ENCODE results near the gene AFAP1L1. TPM values are rescaled to one million over a fixed set of nuclear protein-coding genes. Genes with fewer than 3 reads are reported as not detected.

AFAP1L1 gene
- total and polyA plus RNA-seq, 9 of the 15 experiments (the other 6 are each of a cell fraction or from before 2014, with no cell fraction given) = 0.01 to 0.12 (median 0.03) TPM; not detected in 4

DNA sequence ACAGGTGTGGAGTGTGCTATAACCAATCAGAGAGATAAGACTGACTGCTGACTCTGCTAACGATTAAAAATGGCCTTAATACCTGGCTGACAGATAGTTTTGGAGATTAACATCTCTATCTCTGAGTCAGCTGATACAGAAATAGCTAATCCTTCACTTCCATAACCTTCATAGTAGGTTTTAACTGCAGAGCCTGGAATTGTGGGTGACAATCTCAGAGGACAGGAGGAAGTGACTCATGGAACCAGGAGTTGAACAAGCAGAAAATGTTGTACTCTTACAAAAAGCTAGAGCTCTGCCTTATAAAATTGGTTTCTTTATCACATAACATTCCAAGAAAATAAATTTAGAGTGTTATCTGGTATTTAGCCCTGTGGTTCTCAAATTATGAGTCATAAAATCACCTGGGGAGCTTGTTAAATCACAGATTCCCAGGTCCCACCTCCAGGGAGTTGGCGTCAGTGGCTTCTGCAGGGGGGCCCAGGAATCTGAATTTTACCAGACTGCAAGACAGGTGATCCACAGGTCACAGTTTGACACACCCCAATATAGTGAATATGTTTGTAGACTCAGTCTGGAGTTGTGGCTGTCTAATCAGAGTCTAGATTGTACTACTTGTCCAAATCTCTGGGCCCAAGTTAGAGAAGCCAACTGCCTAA lies 44.4 kb upstream of the AFAP1L1 start (continued):
- TF ChIP-seq, protein P1, sequence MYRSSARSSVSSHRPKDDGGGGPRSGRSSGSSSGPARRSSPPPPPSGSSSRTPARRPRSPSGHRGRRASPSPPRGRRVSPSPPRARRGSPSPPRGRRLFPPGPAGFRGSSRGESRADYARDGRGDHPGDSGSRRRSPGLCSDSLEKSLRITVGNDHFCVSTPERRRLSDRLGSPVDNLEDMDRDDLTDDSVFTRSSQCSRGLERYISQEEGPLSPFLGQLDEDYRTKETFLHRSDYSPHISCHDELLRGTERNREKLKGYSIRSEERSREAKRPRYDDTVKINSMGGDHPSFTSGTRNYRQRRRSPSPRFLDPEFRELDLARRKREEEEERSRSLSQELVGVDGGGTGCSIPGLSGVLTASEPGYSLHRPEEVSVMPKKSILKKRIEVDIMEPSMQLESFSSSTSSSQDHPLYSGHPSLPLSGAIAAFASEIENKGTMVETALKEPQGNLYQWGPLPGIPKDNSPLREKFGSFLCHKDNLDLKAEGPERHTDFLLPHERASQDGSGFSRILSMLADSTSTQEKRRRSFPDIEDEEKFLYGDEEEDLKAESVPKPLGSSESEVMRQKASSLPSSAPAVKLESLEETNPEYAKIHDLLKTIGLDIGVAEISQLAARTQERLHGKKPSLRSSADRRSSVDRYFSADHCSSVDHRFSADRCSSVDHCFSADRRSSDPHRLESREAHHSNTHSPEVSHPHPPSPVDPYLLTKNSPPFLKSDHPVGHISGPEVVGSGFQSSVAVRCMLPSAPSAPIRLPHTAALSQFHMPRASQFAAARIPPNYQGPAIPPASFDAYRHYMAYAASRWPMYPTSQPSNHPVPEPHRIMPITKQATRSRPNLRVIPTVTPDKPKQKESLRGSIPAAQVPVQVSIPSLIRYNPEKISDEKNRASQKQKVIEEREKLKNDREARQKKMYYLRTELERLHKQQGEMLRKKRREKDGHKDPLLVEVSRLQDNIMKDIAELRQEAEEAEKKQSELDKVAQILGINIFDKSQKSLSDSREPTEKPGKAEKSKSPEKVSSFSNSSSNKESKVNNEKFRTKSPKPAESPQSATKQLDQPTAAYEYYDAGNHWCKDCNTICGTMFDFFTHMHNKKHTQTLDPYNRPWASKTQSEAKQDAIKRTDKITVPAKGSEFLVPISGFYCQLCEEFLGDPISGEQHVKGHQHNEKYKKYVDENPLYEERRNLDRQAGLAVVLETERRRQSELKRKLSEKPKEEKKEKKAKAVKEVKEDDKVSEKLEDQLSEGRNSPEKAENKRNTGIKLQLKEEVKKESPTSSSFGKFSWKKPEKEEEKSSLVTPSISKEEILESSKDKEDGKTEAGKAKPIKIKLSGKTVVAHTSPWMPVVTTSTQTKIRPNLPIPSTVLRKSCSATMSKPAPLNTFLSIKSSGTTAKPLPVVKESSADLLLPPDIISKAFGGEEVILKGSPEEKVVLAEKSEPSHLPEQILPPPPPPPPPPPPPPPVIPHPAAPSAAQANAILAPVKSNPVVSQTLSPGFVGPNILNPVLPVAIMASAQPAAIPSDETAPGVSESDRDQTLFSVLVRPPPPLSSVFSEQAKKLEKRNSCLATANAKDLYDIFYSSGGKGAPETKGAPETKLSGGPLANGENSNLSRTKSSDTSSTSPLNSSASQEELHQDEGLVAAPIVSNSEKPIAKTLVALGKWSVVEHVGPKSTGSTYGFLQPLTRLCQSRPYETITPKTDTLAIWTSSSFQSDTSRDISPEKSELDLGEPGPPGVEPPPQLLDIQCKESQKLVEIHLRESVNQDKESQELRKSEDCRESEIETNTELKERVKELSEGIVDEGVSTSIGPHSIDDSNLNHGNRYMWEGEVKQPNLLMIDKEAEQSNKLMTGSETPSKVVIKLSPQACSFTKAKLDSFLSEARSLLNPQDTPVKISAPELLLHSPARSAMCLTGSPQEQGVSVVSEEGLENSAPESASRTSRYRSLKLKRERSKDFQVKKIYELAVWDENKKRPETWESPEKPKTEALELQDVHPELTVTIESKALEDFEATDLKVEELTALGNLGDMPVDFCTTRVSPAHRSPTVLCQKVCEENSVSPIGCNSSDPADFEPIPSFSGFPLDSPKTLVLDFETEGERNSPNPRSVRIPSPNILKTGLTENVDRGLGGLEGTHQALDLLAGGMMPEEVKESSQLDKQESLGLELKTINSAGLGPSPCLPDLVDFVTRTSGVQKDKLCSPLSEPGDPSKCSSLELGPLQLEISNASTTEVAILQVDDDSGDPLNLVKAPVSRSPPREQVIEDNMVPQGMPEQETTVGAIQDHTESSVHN (IDR thresholded peaks at IDR 0.05; ENCODE audit: borderline replicate concordance in 1 of 2, low read depth in 1 of 2) = no peak
- TF ChIP-seq, protein P2, sequence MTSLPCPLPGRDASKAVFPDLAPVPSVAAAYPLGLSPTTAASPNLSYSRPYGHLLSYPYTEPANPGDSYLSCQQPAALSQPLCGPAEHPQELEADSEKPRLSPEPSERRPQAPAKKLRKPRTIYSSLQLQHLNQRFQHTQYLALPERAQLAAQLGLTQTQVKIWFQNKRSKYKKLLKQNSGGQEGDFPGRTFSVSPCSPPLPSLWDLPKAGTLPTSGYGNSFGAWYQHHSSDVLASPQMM (CRISPR knock-in tag; IDR thresholded peaks at IDR 0.05) = no peak
- TF ChIP-seq BMI1 (IDR thresholded peaks at IDR 0.05; ENCODE audit: low read length) (no peak), NR2C2 (CRISPR knock-in tag; IDR thresholded peaks at IDR 0.05) (no peak), NR2C2 (tag; IDR thresholded peaks at IDR 0.05) (peak; percentile 15; the same call in 1 of the 2 replicates), ETV5 (CRISPR knock-in tag; IDR thresholded peaks at IDR 0.05; ENCODE audit: low read depth) (no peak), KLF10 (CRISPR knock-in tag; IDR thresholded peaks at IDR 0.05) (no peak), CHCHD3 (CRISPR knock-in tag; IDR thresholded peaks at IDR 0.05) (no peak), SP2 (IDR thresholded peaks at IDR 0.05; ENCODE audit: extremely low read depth, low read depth, low read length, poor library complexity, severe bottlenecking) (no peak), ZBTB2 (IDR thresholded peaks at IDR 0.05) (no peak), ZEB2 (IDR thresholded peaks at IDR 0.05) (peak; percentile 72), STAT6 (CRISPR knock-in tag; IDR thresholded peaks at IDR 0.05) (no peak), SUPT5H (IDR thresholded peaks at IDR 0.05) (no peak), ZKSCAN1 (IDR thresholded peaks at IDR 0.05; ENCODE audit: low read depth, low read length) (no peak), SREBF2 (CRISPR knock-in tag; IDR thresholded peaks at IDR 0.05) (no peak), ATF7 (IDR thresholded peaks at IDR 0.05) (no peak)

Measured in K562 (cell line).